ENCODE data around the gene RPP21.
A peak's percentile ranks its signal among the peaks of the same experiment; 100 is the strongest.

Gene RPP21

DNA sequence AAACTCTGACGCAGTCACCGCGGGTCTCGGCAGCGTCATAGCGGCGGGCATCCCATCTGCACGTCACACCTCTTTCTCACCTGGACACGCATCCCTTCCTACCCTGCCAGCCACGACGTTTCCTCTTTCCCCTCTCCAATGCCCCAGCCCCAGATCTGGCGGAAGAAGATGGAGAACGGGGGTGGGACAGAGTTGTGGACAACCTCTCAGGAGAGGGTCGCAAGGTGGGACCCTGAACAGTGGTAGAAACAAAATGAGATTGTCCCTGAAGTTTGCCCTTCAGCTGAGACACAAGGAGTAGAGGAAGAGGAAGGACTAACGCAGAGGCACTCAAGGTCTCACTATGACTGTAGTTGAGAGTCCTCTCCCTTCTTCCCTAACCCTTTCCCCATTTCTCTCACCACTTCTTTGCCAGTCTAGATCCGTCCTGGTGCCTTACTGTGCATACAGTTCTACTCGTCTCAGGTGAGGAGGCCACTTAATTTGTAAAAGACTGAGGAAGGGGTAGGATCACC, 17.7 kb upstream of the RPP21 start:
- DNase-seq: no peak

GRCh38 chr6:30328397-30328796, 16.6 kb upstream of the RPP21 start:
- intact Hi-C loops (cut with DNase I): no loop called here
- no peak for DNase-seq

More for the DNA sequence above, 17.7 kb upstream of the RPP21 start:
- intact Hi-C loops (cut with DNase I): loop anchor here (2.0 kb wide), 1 partner anchor 18 kb away; the partner anchor contains the start of gene RPP21

- intact Hi-C loops (cut with DNase I): no loop called here
- no peak for DNase-seq
These were observed 15.6 kb upstream of the RPP21 start for GRCh38 chr6:30329331-30329730.

DNA sequence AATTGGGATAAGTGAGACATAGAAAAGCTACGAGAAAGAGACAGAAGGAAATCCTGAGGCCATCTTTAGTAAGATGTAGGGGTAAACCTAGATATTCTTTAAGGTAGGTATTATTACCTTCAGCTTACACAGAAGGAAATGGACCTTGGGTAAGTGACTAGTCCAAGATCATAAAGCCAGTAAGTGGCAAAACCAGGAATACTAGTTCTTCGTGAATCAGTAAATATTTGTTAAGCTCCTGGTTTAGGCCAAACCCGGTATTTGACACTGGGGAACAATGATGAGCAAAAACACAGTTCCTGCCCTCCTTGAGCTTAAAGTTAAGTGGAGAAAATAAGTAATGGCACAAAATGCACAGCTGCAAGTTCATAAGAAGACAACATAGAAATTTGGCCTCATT, 13.0 kb upstream of the RPP21 start:
- intact Hi-C loops (cut with DNase I): no loop called here
- DNase-seq: no peak

GRCh38 chr6:30334075-30334783, 10.7 kb upstream of the RPP21 start:
- no peak for DNase-seq
- intact Hi-C loops (cut with DNase I): no loop called here

DNA sequence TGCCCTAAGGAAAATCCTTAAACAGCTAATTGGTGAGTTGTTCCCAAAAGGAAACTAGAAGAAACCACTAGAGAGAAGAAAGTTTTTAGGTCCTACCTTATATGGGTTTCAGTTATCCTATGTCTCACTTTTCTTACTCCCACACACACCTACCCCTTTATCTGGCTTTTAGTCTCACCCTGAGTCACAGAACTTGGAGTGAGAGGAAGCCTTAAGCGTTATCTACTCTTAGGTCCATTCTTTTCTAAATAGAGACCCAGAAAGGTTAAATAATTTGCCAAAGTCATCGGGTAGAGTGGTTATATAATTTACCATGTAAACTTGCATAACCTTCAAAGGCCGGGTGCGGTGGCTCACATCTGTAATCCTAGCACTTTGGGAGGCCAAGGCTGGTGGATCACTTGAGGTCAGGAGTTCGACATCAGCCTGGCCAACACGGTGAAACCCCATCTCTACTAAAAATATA, 4.3 kb upstream of the RPP21 start:
- intact Hi-C loops (cut with DNase I): no loop called here
- peak in 1 of 42 donors; percentile 19 for DNase-seq

DNA sequence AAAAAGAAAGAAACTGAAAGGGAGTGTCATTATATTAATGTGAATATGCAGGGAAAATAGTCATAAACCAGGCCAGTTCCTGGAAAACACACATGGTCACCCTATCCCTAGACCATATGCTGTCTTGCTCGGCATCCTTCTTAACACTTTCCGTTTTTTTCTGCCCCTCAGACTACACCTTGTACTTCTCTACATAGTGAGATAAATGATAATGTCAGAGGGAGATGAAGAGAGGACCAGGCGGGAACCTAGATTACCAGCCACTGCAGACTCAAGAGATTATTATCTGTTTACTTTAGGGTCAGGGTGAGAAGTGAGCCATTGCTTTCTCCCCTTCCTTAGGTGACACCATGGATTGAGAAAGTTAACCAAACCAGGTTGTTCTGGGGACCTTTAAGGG, 3.7 kb upstream of the RPP21 start:
- no peak for DNase-seq
- intact Hi-C loops (cut with DNase I): no loop called here

- DNase-seq: no peak
- intact Hi-C loops (cut with DNase I): no loop called here
These were observed 3.2 kb upstream of the RPP21 start for GRCh38 chr6:30341728-30342127.

DNA sequence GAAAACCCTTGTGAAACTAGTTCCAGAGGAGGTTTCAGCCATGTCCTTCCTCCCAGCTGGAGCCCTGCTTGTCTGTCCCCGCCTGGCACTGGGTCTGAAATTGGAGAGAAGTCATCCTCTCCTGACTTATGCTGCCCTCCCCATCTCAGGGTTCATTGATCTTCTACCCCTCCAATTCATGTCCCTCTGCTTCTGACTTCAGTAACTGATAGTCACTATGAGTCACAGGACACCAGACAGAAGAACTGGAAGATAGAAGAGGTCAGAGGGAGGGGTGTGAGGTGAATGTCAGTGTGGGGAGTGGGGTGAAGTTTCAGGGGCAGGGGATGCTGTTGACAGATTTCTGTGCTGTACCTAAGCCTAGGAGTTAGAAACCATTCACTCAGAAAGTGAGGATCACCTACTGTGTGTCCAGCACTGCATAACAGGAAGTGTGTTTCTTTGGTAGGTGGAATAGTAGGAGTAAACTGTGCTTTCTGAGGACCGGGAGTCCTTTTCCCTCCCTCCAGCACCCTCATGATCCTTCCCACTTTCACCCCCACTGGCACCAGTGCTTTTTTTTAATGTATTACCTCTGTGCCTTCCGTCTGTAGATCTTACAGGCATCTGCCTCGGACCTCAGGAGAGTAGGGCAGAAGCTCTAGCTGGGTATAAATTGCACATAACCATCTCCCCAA, 627 bp upstream of the RPP21 start:
- intact Hi-C loops (cut with DNase I): loop anchor here (2.0 kb wide), 1 partner anchor 18 kb away; the partner anchor contains the start of gene TRIM39
- DNase-seq: no peak

DNA sequence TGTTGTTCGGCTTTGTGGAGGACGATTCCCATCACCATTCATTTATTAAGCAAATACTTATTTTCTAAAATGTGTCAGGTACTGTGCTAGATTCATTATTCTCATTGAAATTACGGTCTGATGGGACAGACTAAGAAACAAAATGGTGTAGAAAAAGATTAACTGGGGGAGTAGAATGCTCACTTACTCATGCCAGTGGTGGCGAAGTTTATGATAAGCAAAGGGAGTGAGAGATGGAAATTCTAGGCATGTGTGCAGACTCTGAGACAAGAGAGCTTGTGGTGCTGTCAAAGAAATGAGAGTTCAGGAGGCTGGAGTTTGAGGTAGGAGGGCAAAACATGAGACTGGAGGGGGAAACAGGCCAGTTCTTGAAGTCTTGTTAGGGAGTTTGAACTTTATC, 896 bp downstream of the RPP21 start:
- intact Hi-C loops (cut with DNase I): loop anchor here (2.0 kb wide), 1 partner anchor 19 kb away; the partner anchor contains the start of gene TRIM39
- DNase-seq: no peak

DNA sequence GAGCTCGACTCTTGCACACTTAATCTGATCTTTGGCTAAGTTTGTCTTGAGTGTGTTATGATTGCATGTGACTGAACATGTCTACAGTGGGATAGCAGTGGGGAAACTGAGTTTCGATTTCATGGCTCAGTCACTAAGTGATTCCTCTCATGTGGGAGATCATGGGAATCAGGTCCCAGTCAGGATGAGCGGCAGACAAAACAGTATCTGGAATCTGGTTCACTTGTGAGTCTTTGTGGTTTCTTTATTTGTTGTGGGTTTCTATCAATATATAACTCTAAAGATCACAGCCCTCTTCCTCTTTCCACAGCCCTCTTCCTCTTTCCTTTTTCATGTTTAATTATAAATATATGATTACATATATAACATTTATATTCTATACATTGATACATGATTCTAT, 4.0 kb downstream of the RPP21 start:
- intact Hi-C loops (cut with DNase I): no loop called here
- DNase-seq: no peak

- intact Hi-C loops (cut with DNase I): no loop called here
These were observed 4.6 kb downstream of the RPP21 start for GRCh38 chr6:30349421-30350177.

GRCh38 chr6:30350524-30350923, 5.6 kb downstream of the RPP21 start:
- DNase-seq: no peak
- intact Hi-C loops (cut with DNase I): no loop called here

More at GRCh38 chr6:30349421-30350177, 4.6 kb downstream of the RPP21 start:
- DNase-seq: no peak

- DNase-seq: no peak
- intact Hi-C loops (cut with DNase I): no loop called here
These were observed 7.6 kb downstream of the RPP21 start for GRCh38 chr6:30352550-30352949.

DNA sequence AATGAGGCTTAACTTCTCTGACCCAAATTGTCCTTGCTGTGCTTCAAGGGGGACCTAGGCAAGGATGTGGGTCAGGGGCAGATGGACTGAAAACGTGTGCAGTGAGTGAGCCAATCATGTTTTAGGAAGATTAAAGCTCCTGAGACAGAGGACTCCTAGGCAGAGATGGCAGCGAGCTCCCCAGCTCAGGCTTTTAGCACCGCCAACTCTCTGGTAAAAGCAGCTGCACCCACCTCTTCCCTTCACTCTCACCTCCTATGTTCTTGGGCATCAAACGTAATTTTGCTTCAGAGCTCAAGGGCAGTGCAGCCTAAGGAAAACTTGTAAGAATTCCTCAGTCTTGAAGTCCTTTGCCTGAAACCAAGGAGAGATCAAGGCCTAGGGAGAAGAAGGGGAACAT, 10.3 kb downstream of the RPP21 start:
- intact Hi-C loops (cut with DNase I): no loop called here
- peak in 9 of 42 donors; percentile 9 to 73 (median 37) for DNase-seq

DNA sequence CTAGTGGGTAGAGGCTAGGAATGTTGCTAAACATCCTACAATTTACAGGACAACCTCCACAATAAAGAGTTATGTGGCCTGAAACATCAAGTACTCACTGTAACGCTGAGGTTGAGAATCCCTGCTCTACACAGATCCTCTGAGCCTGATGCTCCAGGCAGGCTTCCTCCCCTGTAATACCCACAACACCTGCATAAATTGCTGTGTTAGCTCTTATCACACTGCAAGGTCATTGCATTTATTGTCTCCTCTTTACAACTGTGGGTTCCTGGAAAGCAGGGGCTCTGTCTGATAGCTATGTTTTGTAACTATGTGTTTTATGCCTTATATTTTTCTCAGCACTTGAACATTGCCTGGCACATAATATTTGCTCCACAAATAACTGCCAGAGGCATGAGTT, 11.6 kb downstream of the RPP21 start:
- intact Hi-C loops (cut with DNase I): no loop called here
- no peak for DNase-seq

DNA sequence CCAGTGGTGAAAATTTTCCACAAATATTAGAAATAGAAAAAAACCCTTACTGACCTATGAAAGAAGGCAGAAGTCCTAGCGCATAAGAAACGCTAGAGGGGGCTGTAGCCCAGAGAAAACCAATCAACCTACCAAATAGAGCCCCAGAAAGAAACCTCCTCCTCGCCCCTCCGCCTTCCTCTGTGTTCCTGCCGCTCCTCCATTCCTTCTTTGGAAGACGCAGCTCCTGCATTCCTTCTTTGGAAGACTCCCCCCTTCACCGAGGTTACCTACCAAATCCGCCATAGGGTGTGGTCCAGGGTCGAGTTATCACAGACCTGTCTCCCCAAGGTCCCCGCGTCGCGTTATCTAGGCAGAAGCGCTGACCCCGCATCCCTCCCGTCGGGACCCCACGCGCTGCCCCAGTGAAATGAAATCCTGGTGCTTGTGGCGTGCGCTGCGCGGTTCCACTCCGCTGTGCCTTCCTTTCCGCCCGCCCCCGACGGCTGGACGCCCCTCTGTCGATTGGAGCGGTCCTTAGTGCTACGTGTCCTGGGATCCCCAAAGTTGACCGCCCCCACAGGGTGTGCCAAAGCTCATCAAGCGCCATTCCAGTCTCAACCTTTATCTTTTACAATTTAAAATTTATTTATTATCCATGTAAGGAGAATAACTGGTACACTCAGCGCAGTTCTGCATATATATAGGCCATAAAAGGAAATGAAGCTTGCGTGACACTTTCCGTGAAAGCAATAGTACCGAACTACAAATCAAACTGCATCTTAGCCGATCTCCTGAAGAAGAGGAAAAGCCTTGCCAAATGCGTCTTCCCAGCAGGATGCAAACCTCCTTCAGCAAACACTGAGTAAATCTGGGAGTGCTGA, 13.0 kb downstream of the RPP21 start:
- peak; percentile 40 to 93 (median 74) for DNase-seq
- intact Hi-C loops (cut with DNase I): no loop called here

GRCh38 chr6:30359276-30359675, 14.3 kb downstream of the RPP21 start:
- no peak for DNase-seq
- intact Hi-C loops (cut with DNase I): no loop called here

- DNase-seq: no peak
- intact Hi-C loops (cut with DNase I): no loop called here
These were observed 15.2 kb downstream of the RPP21 start for GRCh38 chr6:30360139-30360538.
